Esophagus squamous epithelium (tissue), 5 donors: ENCODE measurements around the gene SOCS1. TPM values are rescaled to one million over a fixed set of nuclear protein-coding genes. Genes with fewer than 3 reads are reported as not detected.

ENCODE experiments used
- DNase-seq: peaks from one replicate; lab custom pipeline; 2025; lab: John Stamatoyannopoulos, UW
- H3K27ac ChIP-seq, 4 donors: fragments of 200-600 bp; sonication (generic); one replicate each; pipeline ENCODE4 v1.5.1; 2016 to 2019; ENCODE audit warnings: mild to moderate bottlenecking in 1 of 4
- H3K27me3 ChIP-seq, 4 donors: fragments of 200-600 bp; sonication (generic); 1 replicate in 3 of 4; 2 replicates in 1 of 4; pipeline versions ENCODE4 v1.5.1 to v1.6.0; 2017 to 2021; ENCODE audit warnings: antibody characterized with exemption in 1 of 4
- H3K36me3 ChIP-seq, 3 donors: fragments of 200-600 bp; sonication (generic); one replicate each; pipeline ENCODE4 v1.5.1; 2016 to 2019
- H3K4me1 ChIP-seq, 3 donors: fragments of 200-600 bp; sonication (generic); one replicate each; pipeline ENCODE4 v1.5.1; 2017 to 2019
- H3K4me3 ChIP-seq, 4 donors: fragments of 200-600 bp; sonication (generic); 1 replicate in 3 of 4; 2 replicates in 1 of 4; pipeline ENCODE4 v1.5.1; 2016 to 2019; ENCODE audit warnings: mild to moderate bottlenecking in 2 of 4, moderate library complexity in 1 of 4
- H3K9me3 ChIP-seq, 3 donors: fragments of 200-600 bp; sonication (generic); one replicate each; pipeline ENCODE4 v1.5.1; 2016 to 2019
- CTCF ChIP-seq, 6 experiments: fragments of 450-650 bp in 4 of 6; fragments of 200-600 bp in 2 of 6; sonication (generic) in 2 of 6; IDR thresholded peaks; one replicate each; pipeline ENCODE4 v1.5.1; 2016 to 2019; ENCODE audit warnings: antibody characterized with exemption in 6 of 6, mild to moderate bottlenecking in 4 of 6, moderate library complexity in 4 of 6
- POLR2A ChIP-seq, 4 donors: fragments of 450-650 bp; IDR thresholded peaks; one replicate each; pipeline ENCODE4 v1.6.1; 2017; ENCODE audit warnings: antibody characterized with exemption in 4 of 4, mild to moderate bottlenecking in 4 of 4, moderate library complexity in 3 of 4
- WGBS, 2 donors: methylation state at CpG; one replicate each; pipeline ENCODE4 v1.1.5; 2018; 5-methylcytosine and 5-hydroxymethylcytosine counted together
- intact Hi-C: fragments of 100-400 bp; cut with DNase I; formaldehyde crosslinking; loops from one replicate; pipeline ENCODE4 v1.15.0; 2022
- total RNA-seq, 4 donors: library from RNA; depleted of rRNA; stranded (reverse); fragments of >200 nt; gene quantifications; one replicate each; pipeline ENCODE4 v1.1.0, GENCODE V29; 2016
- donor health status: DM: yes; HTN: yes; CAD: no.

Gene SOCS1
- total RNA-seq, 4 donors from 2014 or later: 0.42 to 9.3 (median 3.7) TPM

GRCh38 chr16:11276896-11277593 is 21.0 kb upstream of the SOCS1 start:
- intact Hi-C loops: no loop called here
- peaks cover 0 to 10% (median 0%) of the 10 kb centered on the region in 3 donors for H3K4me1 ChIP-seq
- H3K9me3 ChIP-seq: no peaks in the 10 kb centered on the region
- H3K27ac ChIP-seq: no peak overlapping the region
- no peak overlapping the region for H3K4me3 ChIP-seq
- no peak for DNase-seq
- whole genome bisulfite sequencing, 2 donors: 75 to 77% methylated on average over 8 to 11 of the region's 11 CpGs
- H3K36me3 ChIP-seq: no peaks in the 10 kb centered on the region
- TF ChIP-seq POLR2A (IDR thresholded peaks at IDR 0.05) (no peak), CTCF (IDR thresholded peaks at IDR 0.05) (no peak)
- peaks cover 0 to 8% (median 0%) of the 10 kb centered on the region in 4 donors for H3K27me3 ChIP-seq

- H3K4me1 ChIP-seq: peaks cover 0 to 10% (median 0%) of the 10 kb centered on the region in 3 donors
- H3K9me3 ChIP-seq: no peaks in the 10 kb centered on the region
- 84 to 88% methylated on average over 5 to 13 of the region's 26 CpGs for WGBS, 2 donors
- no peak within 1 kb of the TSS for H3K27ac ChIP-seq
- no peaks in the 10 kb centered on the region for H3K36me3 ChIP-seq
- intact Hi-C loops: no loop called here
- H3K4me3 ChIP-seq: no peak within 1 kb of the TSS
- TF ChIP-seq POLR2A (IDR thresholded peaks at IDR 0.05) (no peak), CTCF (IDR thresholded peaks at IDR 0.05) (no peak)
- H3K27me3 ChIP-seq: peaks cover 0 to 8% (median 0%) of the 10 kb centered on the region in 4 donors
- DNase-seq: no peak
Observed at GRCh38 chr16:11276143-11276895, 20.3 kb upstream of the SOCS1 start, which contains the start of gene PRM2. PRM2 (minus strand) TSS chr16:11276480; CDS start chr16:11276370, 110 bp downstream.

- no peaks in the 10 kb centered on the region for H3K9me3 ChIP-seq
Observed at GRCh38 chr16:11274964-11275363, 19.0 kb upstream of the SOCS1 start.

GRCh38 chr16:11273721-11274324 is 17.8 kb upstream of the SOCS1 start:
- no peak for TF ChIP-seq POLR2A (IDR thresholded peaks at IDR 0.05)
- TF ChIP-seq CTCF (IDR thresholded peaks at IDR 0.05): no peak
- no peak overlapping the region for H3K27ac ChIP-seq
- intact Hi-C loops: no loop called here
- H3K36me3 ChIP-seq: no peaks in the 10 kb centered on the region
- H3K4me1 ChIP-seq: peaks cover 0 to 10% (median 0%) of the 10 kb centered on the region in 3 donors
- H3K27me3 ChIP-seq: peaks cover 0 to 8% (median 0%) of the 10 kb centered on the region in 4 donors
- no peaks in the 10 kb centered on the region for H3K9me3 ChIP-seq
- WGBS, 2 donors: 73 to 76% methylated on average over 3 of the region's 3 CpGs
- no peak for DNase-seq
- H3K4me3 ChIP-seq: no peak overlapping the region

More at GRCh38 chr16:11274964-11275363, 19.0 kb upstream of the SOCS1 start:
- Histone ChIP-seq H3K36me3 (no peaks in the 10 kb centered on the region), H3K27ac (no peak overlapping the region), H3K27me3 (peaks cover 0 to 8% (median 0%) of the 10 kb centered on the region in 4 donors), H3K4me1 (peaks cover 0 to 10% (median 0%) of the 10 kb centered on the region in 3 donors), H3K4me3 (no peak overlapping the region)
- DNase-seq: no peak
- intact Hi-C loops: no loop called here
- no peak for TF ChIP-seq POLR2A (IDR thresholded peaks at IDR 0.05)
- TF ChIP-seq CTCF (IDR thresholded peaks at IDR 0.05): no peak
- 92 to 93% methylated on average over 5 to 7 of the region's 7 CpGs for whole genome bisulfite sequencing, 2 donors
